22Rv1 (cell line): Measurements from ENCODE around the gene IFNGR2.

Experiments
- H3K27ac ChIP-seq: fragments of 450-650 bp; 2 replicates; pipeline ENCODE4 v1.5.1; 2017
- ZFX ChIP-seq: fragments of 450-650 bp; IDR thresholded peaks from 2 replicates; pipeline ENCODE4 v1.6.1; 2017; ENCODE audit warnings: antibody characterized with exemption, borderline replicate concordance
- TF ChIP-seq, protein P1 (sequence below): fragments of 450-650 bp; IDR thresholded peaks from 2 replicates; pipeline ENCODE4 v1.5.1; 2017; ENCODE audit warnings: mild to moderate bottlenecking

Gene IFNGR2

DNA sequence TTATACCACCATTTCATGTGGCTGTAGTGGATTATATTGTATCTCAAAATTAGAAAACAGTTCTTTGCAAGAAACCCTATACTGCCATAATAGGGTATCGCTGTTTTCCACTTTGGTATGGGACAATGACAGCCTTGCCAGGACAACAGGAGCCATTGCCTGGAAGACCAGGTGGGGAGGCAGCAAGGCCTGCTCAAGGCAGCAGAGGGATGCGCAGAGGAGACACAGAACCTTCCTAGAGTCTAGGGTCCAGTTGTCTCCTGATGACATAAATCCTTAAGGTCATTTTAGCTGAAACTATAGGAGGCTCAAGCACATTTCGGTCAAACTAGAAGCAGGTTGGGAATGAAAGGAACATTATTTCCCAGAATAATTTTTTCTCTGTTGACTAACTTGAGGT is 27.6 kb downstream of the IFNGR2 start:
- TF ChIP-seq, protein P1, sequence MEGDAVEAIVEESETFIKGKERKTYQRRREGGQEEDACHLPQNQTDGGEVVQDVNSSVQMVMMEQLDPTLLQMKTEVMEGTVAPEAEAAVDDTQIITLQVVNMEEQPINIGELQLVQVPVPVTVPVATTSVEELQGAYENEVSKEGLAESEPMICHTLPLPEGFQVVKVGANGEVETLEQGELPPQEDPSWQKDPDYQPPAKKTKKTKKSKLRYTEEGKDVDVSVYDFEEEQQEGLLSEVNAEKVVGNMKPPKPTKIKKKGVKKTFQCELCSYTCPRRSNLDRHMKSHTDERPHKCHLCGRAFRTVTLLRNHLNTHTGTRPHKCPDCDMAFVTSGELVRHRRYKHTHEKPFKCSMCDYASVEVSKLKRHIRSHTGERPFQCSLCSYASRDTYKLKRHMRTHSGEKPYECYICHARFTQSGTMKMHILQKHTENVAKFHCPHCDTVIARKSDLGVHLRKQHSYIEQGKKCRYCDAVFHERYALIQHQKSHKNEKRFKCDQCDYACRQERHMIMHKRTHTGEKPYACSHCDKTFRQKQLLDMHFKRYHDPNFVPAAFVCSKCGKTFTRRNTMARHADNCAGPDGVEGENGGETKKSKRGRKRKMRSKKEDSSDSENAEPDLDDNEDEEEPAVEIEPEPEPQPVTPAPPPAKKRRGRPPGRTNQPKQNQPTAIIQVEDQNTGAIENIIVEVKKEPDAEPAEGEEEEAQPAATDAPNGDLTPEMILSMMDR = no peak
- TF ChIP-seq ZFX = no peak
- H3K27ac ChIP-seq = no peak overlapping the region

DNA sequence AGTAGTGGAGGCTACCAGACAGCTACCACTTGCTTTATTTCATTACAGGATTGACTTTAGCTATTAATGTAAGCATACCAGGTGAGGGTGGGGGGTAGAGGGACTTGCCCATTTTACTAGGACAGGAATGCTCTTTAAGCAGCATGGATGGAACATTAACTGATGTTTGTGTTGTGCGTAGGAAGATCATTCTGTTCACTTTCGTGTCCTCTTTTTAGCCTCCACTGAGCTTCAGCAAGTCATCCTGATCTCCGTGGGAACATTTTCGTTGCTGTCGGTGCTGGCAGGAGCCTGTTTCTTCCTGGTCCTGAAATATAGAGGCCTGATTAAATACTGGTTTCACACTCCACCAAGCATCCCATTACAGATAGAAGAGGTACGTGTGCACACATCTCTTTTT is 29.3 kb downstream of the IFNGR2 start:
- TF ChIP-seq, protein P1 = no peak
- no peak for TF ChIP-seq ZFX
- no peak overlapping the region for H3K27ac ChIP-seq

DNA sequence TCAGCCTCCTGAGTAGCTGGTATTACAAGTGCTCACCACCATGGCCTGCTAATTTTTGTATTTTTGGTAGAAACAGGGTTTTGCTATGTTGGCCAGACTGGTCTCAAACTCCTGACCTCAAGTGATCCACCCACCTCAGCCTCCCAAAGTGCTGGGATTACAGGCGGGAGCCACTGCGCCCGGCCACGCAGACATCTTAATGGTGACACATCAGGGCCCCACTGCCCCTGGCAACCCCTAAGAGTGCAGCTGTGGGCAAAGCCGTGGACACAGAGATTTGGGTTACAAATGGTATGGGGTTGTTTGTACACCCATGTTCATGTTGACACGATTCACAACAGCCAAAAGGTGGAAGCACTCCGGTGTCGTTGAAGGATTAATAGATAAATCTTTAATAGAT is 29.8 kb downstream of the IFNGR2 start:
- no peak overlapping the region for H3K27ac ChIP-seq

DNA sequence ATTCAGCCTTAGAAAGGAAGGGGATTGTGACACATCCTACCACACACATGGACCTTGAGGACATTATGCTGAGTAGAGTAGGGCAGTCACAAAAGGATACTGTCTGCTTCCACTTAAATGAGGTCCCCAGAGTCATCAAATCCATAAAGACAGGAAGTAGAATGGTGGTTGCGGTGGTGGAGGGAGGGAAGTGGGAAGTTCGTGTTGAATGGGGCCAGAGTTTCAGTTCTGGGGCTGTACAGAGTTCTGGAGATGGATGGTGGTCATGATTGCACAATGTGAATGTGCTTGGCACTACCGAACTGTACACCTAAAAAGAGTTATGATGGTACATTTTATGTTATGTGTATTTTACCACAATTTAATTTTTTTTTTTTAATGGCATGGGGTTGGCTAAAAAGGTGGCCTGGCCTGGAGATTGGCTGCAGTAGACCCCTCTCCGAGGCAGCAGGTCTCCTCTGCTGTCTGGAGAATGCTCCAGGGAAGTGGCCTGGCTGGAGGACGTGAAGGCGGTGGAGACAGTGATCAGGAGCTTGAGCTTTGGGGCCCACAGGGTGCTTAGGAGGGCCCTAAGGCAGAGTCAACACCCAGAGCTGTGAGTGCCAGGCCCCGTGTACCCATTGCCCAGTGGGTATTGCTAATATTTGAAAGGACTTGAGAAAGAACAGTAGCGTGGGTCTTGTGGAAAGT is 30.4 kb downstream of the IFNGR2 start:
- TF ChIP-seq, protein P1 = no peak
- TF ChIP-seq ZFX = no peak
- no peak overlapping the region for H3K27ac ChIP-seq

More for the DNA sequence above, 29.8 kb downstream of the IFNGR2 start:
- TF ChIP-seq, protein P1 = no peak
- no peak for TF ChIP-seq ZFX

DNA sequence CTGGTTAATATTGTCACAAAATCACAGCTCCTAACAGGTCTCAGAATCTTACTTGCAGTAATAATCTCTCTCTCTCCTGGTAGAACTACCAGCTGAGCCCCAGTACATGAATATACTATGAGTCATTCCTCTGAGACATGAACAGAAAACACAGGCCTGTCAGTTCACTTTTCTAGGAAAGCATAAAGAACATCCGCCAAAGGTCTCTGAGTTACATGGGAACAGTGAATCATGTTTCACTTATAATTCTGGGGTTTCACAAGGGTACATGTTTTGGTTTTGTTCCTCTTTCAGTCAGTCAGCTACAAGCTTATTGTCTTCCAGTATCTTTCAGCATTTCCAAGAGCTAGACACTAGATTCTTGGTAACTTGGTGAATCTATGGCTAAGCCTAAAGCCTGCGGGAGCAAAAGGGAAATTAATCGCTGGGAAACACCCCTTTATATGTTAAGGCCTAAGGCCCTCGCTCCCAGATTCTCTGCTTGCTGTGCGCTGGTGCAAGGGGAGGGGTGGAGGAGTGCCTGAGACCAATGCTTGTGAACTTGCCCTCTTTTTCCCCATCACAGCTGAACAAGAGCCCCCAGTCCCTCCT is 31.7 kb downstream of the IFNGR2 start:
- H3K27ac ChIP-seq = no peak overlapping the region

DNA sequence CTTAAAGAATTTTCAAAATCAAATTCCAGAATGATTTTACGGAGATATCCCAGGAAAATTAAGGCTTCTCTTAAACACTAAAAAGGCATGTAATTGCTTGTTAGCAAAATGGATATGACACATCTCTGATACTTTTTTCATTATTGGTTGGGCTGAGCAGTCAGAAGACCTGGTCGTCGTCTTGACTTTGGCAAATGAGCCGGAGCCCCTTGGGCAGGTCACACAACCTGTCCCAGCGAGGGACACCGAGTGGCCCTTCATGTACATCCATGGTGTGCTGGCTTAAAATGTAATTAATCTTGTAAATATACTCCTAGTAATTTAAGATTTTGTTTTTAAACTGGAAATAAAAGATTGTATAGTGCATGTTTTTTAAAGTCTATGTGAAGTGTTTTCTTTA is 33.9 kb downstream of the IFNGR2 start:
- H3K27ac ChIP-seq = no peak overlapping the region
- no peak for TF ChIP-seq ZFX
- TF ChIP-seq, protein P1 = no peak

More for the DNA sequence above, 31.7 kb downstream of the IFNGR2 start:
- TF ChIP-seq, protein P1 = no peak
- TF ChIP-seq ZFX = no peak
